Bronchial epithelial cell (primary cell): ENCODE results near the gene MICALL1. TPM values are rescaled to one million over a fixed set of nuclear protein-coding genes. Genes with fewer than 3 reads are reported as not detected.

Source experiments
- DNase-seq: peaks from one replicate; pipeline ENCODE4 v3.0.0-alpha.2; 2010; ENCODE audit warnings: low read depth
- FAIRE-seq: peaks from 2 replicates; lab custom pipeline; 2011; peaks lifted over from hg19 to GRCh38; lab: Jason Lieb, UNC
- H3K27me3 ChIP-seq: 2 replicates; pipeline ENCODE4 v1.5.1; 2011; ENCODE audit warnings: low read length; ENCODE audit not compliant: control insufficient read depth, insufficient read depth
- H3K36me3 ChIP-seq: 2 replicates; pipeline ENCODE4 v1.5.1; 2011; ENCODE audit warnings: low read length; ENCODE audit not compliant: control insufficient read depth, insufficient read depth
- H3K4me3 ChIP-seq: 2 replicates; pipeline ENCODE4 v1.5.1; 2011; ENCODE audit warnings: mild to moderate bottlenecking, low read depth, low read length, control low read depth
- CTCF ChIP-seq: IDR thresholded peaks from 2 replicates; pipeline ENCODE4 v1.5.1; 2011; ENCODE audit warnings: mild to moderate bottlenecking, moderate library complexity, low read length, control low read depth, inconsistent platforms; ENCODE audit not compliant: insufficient read depth, severe bottlenecking
- total RNA-seq: library from RNA; depleted of rRNA; stranded (reverse); fragments of >200 nt; gene quantifications from 2 replicates; pipeline ENCODE4 v1.2.1, GENCODE V29; 2014

Gene MICALL1
- total RNA-seq, 1 donor from 2014 or later, result 143 TPM

GRCh38 chr22:37927637-37927936 is 21.5 kb downstream of the MICALL1 start:
- H3K4me3 ChIP-seq, result no peak overlapping the region
- H3K36me3 ChIP-seq, result peaks cover 74% of the 10 kb centered on the region
- H3K27me3 ChIP-seq, result no peaks in the 10 kb centered on the region
- DNase-seq (no peak), FAIRE-seq (no peak)
- TF ChIP-seq CTCF, result no peak

GRCh38 chr22:37929390-37929789 is 23.3 kb downstream of the MICALL1 start:
- Histone ChIP-seq H3K27me3 (no peaks in the 10 kb centered on the region), H3K36me3 (peaks cover 73% of the 10 kb centered on the region), H3K4me3 (no peak overlapping the region)
- no peak for TF ChIP-seq CTCF
- no peak for DNase-seq
- no peak for FAIRE-seq

GRCh38 chr22:37930270-37930951 is 24.3 kb downstream of the MICALL1 start:
- H3K36me3 ChIP-seq, result peaks cover 65% of the 10 kb centered on the region
- no peak overlapping the region for H3K4me3 ChIP-seq
- DNase-seq (no peak), FAIRE-seq (no peak)
- TF ChIP-seq CTCF, result peak; percentile 51
- no peaks in the 10 kb centered on the region for H3K27me3 ChIP-seq

- Histone ChIP-seq H3K36me3 (peaks cover 63% of the 10 kb centered on the region), H3K4me3 (no peak overlapping the region), H3K27me3 (no peaks in the 10 kb centered on the region)
- no peak for TF ChIP-seq CTCF
- FAIRE-seq, result no peak
- DNase-seq, result no peak
Measured at GRCh38 chr22:37930952-37931440, 24.9 kb downstream of the MICALL1 start.

GRCh38 chr22:37931893-37932389 is 25.8 kb downstream of the MICALL1 start:
- Histone ChIP-seq H3K4me3 (no peak overlapping the region), H3K36me3 (peaks cover 60% of the 10 kb centered on the region), H3K27me3 (no peaks in the 10 kb centered on the region)
- no peak for FAIRE-seq
- no peak for DNase-seq
- no peak for TF ChIP-seq CTCF

- no peak for FAIRE-seq
- Histone ChIP-seq H3K27me3 (no peaks in the 10 kb centered on the region), H3K4me3 (no peak overlapping the region), H3K36me3 (peaks cover 59% of the 10 kb centered on the region)
- TF ChIP-seq CTCF, result no peak
- DNase-seq, result no peak
Measured at GRCh38 chr22:37932401-37932800, 26.3 kb downstream of the MICALL1 start.
